ENCODE measurements around the gene HCLS1. TPM values are rescaled to one million over a fixed set of nuclear protein-coding genes. Genes with fewer than 3 reads are reported as not detected.

HCLS1 gene
- total RNA-seq, 1 experiment from 2014 or later: 0.45 TPM

GRCh38 chr3:121658716-121659435 is 1.8 kb downstream of the HCLS1 start:
- BruUV-seq (replicated peaks): no TSS peak
- TF ChIP-seq CTCF (IDR thresholded peaks at IDR 0.05; ENCODE audit: insufficient read depth in 1 of 2, low read depth in 1 of 2, low read length in 1 of 2, severe bottlenecking in 1 of 2, unreplicated experiment in 1 of 2): no peak
- no peak overlapping the region for H3K4me3 Mint-ChIP-seq (ENCODE audit: unreplicated experiment)
- peaks cover 23% of the 10 kb centered on the region for H3K36me3 Mint-ChIP-seq (ENCODE audit: insufficient read depth, unreplicated experiment)
- peaks cover 28% of the 10 kb centered on the region for H3K4me1 ChIP-seq
- H3K36me3 ChIP-seq (ENCODE audit: control insufficient read depth, insufficient read depth, low read length): peaks cover 1% of the 10 kb centered on the region; the same call in 1 of the 2 replicates
- no peaks in the 10 kb centered on the region for H3K9me3 ChIP-seq
- no peak for DNase-seq
- H3K9me3 Mint-ChIP-seq (ENCODE audit: unreplicated experiment): no peaks in the 10 kb centered on the region
- peaks cover 19% of the 10 kb centered on the region for H3K4me1 Mint-ChIP-seq (ENCODE audit: low read depth, unreplicated experiment)
- H3K27ac Mint-ChIP-seq (ENCODE audit: unreplicated experiment): no peak overlapping the region
- intact Hi-C loops (cut with micrococcal nuclease; ENCODE audit: unreplicated experiment): no loop called here
- H3K4me3 ChIP-seq (ENCODE audit: low read depth, low read length): no peak overlapping the region
- POLR2A ChIA-PET: no interaction called here
- no peaks in the 10 kb centered on the region for H3K27me3 Mint-ChIP-seq (ENCODE audit: insufficient read depth, unreplicated experiment)
- CTCF ChIA-PET: no interaction called here
- H3K27me3 ChIP-seq (replicated peaks; ENCODE audit: control insufficient read depth, insufficient read depth, low read length): no peaks in the 10 kb centered on the region

- POLR2A ChIA-PET: no interaction called here
- Histone ChIP-seq H3K4me1 (no peaks in the 10 kb centered on the region), H3K9me3 (no peaks in the 10 kb centered on the region), H3K4me3 (ENCODE audit: low read depth, low read length) (no peak overlapping the region), H3K36me3 (ENCODE audit: control insufficient read depth, insufficient read depth, low read length) (no peaks in the 10 kb centered on the region), H3K27me3 (replicated peaks; ENCODE audit: control insufficient read depth, insufficient read depth, low read length) (no peaks in the 10 kb centered on the region)
- TF ChIP-seq CTCF (IDR thresholded peaks at IDR 0.05; ENCODE audit: insufficient read depth in 1 of 2, low read depth in 1 of 2, low read length in 1 of 2, severe bottlenecking in 1 of 2, unreplicated experiment in 1 of 2): no peak
- no TSS peak for BruUV-seq (replicated peaks)
- no peak for DNase-seq
- CTCF ChIA-PET: no interaction called here
- no peak overlapping the region for H3K4me3 Mint-ChIP-seq (ENCODE audit: unreplicated experiment)
- intact Hi-C loops (cut with micrococcal nuclease; ENCODE audit: unreplicated experiment): no loop called here
- no peaks in the 10 kb centered on the region for H3K27me3 Mint-ChIP-seq (ENCODE audit: insufficient read depth, unreplicated experiment)
- H3K27ac Mint-ChIP-seq (ENCODE audit: unreplicated experiment): no peak overlapping the region
- H3K4me1 Mint-ChIP-seq (ENCODE audit: low read depth, unreplicated experiment): peaks cover 6% of the 10 kb centered on the region
- H3K36me3 Mint-ChIP-seq (ENCODE audit: insufficient read depth, unreplicated experiment): no peaks in the 10 kb centered on the region
- H3K9me3 Mint-ChIP-seq (ENCODE audit: unreplicated experiment): no peaks in the 10 kb centered on the region
These were observed 6.0 kb downstream of the HCLS1 start for GRCh38 chr3:121654493-121655385.

GRCh38 chr3:121651684-121652083 is 9.0 kb downstream of the HCLS1 start:
- intact Hi-C loops (cut with micrococcal nuclease; ENCODE audit: unreplicated experiment): no loop called here
- H3K9me3 ChIP-seq: no peaks in the 10 kb centered on the region
- no peaks in the 10 kb centered on the region for H3K27me3 Mint-ChIP-seq (ENCODE audit: insufficient read depth, unreplicated experiment)
- no peak overlapping the region for H3K27ac Mint-ChIP-seq (ENCODE audit: unreplicated experiment)
- no peaks in the 10 kb centered on the region for H3K9me3 Mint-ChIP-seq (ENCODE audit: unreplicated experiment)
- no peaks in the 10 kb centered on the region for H3K36me3 Mint-ChIP-seq (ENCODE audit: insufficient read depth, unreplicated experiment)
- BruUV-seq (replicated peaks): no TSS peak
- no peak overlapping the region for H3K4me3 Mint-ChIP-seq (ENCODE audit: unreplicated experiment)
- ChIA-PET POLR2A (no interaction called here), CTCF (no interaction called here)
- no peak for TF ChIP-seq CTCF (IDR thresholded peaks at IDR 0.05; ENCODE audit: insufficient read depth in 1 of 2, low read depth in 1 of 2, low read length in 1 of 2, severe bottlenecking in 1 of 2, unreplicated experiment in 1 of 2)
- no peak for DNase-seq
- H3K36me3 ChIP-seq (ENCODE audit: control insufficient read depth, insufficient read depth, low read length): no peaks in the 10 kb centered on the region
- no peaks in the 10 kb centered on the region for H3K27me3 ChIP-seq (replicated peaks; ENCODE audit: control insufficient read depth, insufficient read depth, low read length)
- peaks cover 2% of the 10 kb centered on the region for H3K4me1 Mint-ChIP-seq (ENCODE audit: low read depth, unreplicated experiment)
- no peak overlapping the region for H3K4me3 ChIP-seq (ENCODE audit: low read depth, low read length)
- H3K4me1 ChIP-seq: no peaks in the 10 kb centered on the region

Data from Caco-2 (cell line).